ENCODE results near the gene SNX1. TPM values are rescaled to one million over a fixed set of nuclear protein-coding genes. Genes with fewer than 3 reads are reported as not detected.
A peak's percentile ranks its signal among the peaks of the same experiment; 100 is the strongest.

The SNX1 gene
- total RNA-seq, 2 donors from 2014 or later: 91.3 to 126 TPM

DNA sequence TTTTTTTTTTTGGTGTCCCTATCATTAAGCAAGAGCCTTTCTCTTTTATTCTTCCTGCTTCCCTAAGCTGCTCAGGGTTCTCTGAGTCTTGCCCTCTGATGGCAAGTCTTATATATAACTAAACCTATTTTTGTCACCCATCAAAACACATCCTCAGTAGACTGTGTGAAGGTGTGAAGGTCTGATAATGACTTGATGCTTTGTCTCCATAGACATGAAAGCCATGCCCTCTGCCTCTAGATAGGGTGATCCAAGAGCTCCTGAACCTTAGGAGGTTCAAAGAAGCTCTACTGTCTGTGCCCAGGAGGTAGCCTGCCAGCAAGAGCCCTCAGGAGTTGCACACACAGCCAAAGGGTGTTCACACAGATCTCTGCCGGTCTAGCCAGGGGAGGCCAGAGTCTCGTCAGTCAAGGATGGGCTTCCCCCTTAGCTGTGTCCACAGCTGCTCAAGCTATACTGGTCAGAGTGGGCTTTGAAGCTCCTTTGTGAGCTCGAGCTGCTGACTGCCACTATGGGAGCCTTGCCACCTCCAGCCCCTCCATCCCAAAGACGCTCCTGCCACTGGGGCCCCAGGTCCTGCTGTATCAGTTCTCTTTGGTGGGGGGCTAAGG is 42.7 kb downstream of the SNX1 start:
- no peak overlapping the region for H3K4me3 Mint-ChIP-seq
- H3K27me3 Mint-ChIP-seq: no peaks in the 10 kb centered on the region
- ATAC-seq (replicated peaks): no peak
- H3K9me3 Mint-ChIP-seq: no peaks in the 10 kb centered on the region
- no peaks in the 10 kb centered on the region for H3K4me1 Mint-ChIP-seq
- H3K27ac Mint-ChIP-seq: no peak overlapping the region
- peaks cover 86% of the 10 kb centered on the region for H3K36me3 Mint-ChIP-seq (ENCODE audit: low read depth)

DNA sequence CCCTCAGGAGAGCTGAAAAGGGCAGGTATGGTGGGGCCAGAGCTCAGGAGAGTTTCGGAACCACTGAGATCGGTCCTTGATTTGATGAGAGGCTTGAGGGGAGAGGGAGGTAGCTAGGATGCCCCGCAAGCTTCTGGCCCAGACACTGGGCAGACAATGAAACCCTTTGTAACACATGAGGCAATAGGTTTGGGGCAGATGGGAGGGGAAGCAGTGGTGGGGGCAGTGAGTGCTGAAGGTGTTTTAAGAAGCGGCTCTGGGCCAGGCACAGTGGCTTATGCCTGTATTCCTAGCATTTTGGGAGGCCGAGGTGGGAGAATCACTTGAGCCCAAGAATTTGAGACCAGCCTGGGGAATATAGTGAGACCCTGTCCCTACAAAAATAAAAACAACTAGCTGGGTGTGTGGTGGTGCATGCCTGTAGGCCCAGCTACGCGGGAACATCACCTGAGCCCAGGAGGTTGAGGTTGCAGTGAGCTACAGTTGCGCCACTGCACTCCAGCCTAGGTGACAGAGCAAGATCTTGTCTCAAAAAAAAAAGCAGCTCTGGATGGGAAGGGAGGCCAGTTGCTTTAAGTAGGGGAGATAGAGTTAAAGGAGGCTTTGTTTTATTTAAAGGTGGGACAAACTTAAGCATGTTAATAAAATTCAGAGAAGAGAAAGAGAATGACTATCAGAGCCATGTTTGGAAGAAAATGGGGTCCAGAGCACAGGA is 46.2 kb downstream of the SNX1 start:
- H3K9me3 Mint-ChIP-seq: no peaks in the 10 kb centered on the region
- H3K27ac Mint-ChIP-seq: no peak overlapping the region
- ATAC-seq (replicated peaks): no peak
- H3K4me3 Mint-ChIP-seq: no peak overlapping the region
- no peaks in the 10 kb centered on the region for H3K4me1 Mint-ChIP-seq
- no peaks in the 10 kb centered on the region for H3K27me3 Mint-ChIP-seq
- H3K36me3 Mint-ChIP-seq (ENCODE audit: low read depth): peaks cover 68% of the 10 kb centered on the region

GRCh38 chr15:64143276-64143675 is 47.5 kb downstream of the SNX1 start:
- Mint-ChIP-seq H3K4me3 (no peak overlapping the region), H3K9me3 (no peaks in the 10 kb centered on the region), H3K27me3 (no peaks in the 10 kb centered on the region), H3K27ac (no peak overlapping the region), H3K4me1 (no peaks in the 10 kb centered on the region), H3K36me3 (ENCODE audit: low read depth) (peaks cover 54% of the 10 kb centered on the region)
- ATAC-seq (replicated peaks): no peak

DNA sequence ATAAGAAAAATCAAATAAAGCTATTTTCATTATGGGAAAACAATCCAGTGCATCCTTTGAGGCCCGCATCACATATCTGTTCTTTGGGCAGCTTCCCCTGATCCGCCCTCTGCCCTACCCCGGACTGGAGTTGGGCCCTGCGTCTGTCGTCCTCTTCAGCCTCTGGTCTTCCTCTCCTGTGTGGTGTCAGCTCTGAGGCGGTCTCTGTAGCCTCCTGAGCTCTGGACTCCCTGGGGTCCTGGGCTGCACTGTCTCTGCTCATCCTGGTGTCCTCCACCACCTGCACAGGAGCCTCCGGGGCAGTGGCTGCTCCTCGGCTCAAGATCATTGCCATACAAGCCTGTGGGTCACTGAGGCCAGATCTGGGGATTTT is 48.4 kb downstream of the SNX1 start:
- H3K9me3 Mint-ChIP-seq: no peaks in the 10 kb centered on the region
- H3K4me3 Mint-ChIP-seq: no peak overlapping the region
- H3K36me3 Mint-ChIP-seq (ENCODE audit: low read depth): peaks cover 47% of the 10 kb centered on the region
- no peak overlapping the region for H3K27ac Mint-ChIP-seq
- ATAC-seq (replicated peaks): no peak
- H3K27me3 Mint-ChIP-seq: no peaks in the 10 kb centered on the region
- H3K4me1 Mint-ChIP-seq: no peaks in the 10 kb centered on the region

GRCh38 chr15:64144565-64145281 is 48.9 kb downstream of the SNX1 start:
- Mint-ChIP-seq H3K27me3 (no peaks in the 10 kb centered on the region), H3K4me1 (peaks cover 5% of the 10 kb centered on the region), H3K36me3 (ENCODE audit: low read depth) (peaks cover 47% of the 10 kb centered on the region), H3K9me3 (no peaks in the 10 kb centered on the region), H3K4me3 (no peak overlapping the region), H3K27ac (no peak overlapping the region)
- ATAC-seq (replicated peaks): no peak

GRCh38 chr15:64146041-64146440 is 50.3 kb downstream of the SNX1 start:
- Mint-ChIP-seq H3K4me3 (no peak overlapping the region), H3K4me1 (peaks cover 7% of the 10 kb centered on the region), H3K27me3 (peaks cover 3% of the 10 kb centered on the region), H3K27ac (no peak overlapping the region), H3K36me3 (ENCODE audit: low read depth) (peaks cover 37% of the 10 kb centered on the region), H3K9me3 (no peaks in the 10 kb centered on the region)
- ATAC-seq (replicated peaks): no peak

DNA sequence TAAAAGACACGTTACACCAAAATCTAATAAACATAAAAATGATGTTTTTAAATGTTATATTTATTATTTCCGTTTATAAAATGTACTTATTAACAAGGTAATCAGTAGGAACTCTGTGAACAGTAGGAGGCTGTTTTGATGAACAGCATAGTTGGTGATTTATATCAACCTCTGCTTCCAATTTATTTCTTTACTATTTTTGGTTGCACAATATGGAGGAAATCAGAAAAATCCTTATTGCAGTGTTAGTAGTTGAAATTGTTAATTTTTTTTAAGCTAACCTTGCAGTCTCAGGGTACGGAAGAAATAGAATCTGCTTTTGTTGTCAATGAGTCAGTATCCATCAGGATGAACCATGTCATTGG is 50.7 kb downstream of the SNX1 start:
- Mint-ChIP-seq H3K4me1 (peaks cover 7% of the 10 kb centered on the region), H3K9me3 (no peaks in the 10 kb centered on the region), H3K27me3 (peaks cover 4% of the 10 kb centered on the region), H3K36me3 (ENCODE audit: low read depth) (peaks cover 32% of the 10 kb centered on the region), H3K27ac (no peak overlapping the region), H3K4me3 (no peak overlapping the region)
- ATAC-seq (replicated peaks): no peak

DNA sequence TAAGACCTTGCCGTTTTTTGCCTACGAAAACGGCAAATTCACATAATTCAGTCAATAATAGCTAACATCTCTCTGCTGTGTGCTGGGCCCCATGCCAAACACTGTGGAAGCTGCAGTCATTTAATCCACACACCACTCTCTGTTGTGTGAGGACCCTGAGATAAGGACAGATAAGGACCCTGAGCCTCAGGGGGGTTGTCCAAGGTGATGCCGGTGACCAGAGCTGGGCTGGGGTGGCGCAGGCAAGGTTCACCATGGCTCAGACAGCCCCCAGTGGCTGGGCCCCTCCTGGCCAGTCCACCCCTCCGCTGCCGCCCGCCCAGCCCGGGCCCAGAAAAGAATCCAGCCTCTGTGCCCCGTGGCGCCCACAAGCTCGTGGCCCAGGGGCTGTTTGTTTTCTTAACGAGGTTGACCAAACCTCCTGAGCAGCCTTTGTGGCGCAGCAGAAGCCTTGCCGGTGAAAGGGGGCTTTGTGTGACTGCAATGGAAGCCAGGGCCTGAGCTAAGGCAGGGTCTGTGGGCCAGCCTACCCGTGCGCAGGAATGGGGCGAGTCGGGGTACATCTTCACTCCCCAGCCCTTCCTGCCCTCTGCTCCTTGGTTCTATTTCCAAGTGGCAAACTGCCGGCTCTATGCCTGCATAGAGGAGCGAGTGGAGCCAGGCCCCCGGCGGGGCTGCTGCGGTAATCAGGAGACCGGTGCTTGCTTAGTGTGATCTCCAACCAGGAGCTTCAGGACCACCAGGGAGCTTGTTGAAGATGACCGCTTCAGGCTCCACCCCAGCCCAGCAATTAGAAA is 51.3 kb downstream of the SNX1 start:
- Mint-ChIP-seq H3K4me3 (no peak overlapping the region), H3K27me3 (peaks cover 4% of the 10 kb centered on the region), H3K9me3 (no peaks in the 10 kb centered on the region), H3K36me3 (ENCODE audit: low read depth) (peaks cover 27% of the 10 kb centered on the region), H3K27ac (no peak overlapping the region), H3K4me1 (peaks cover 7% of the 10 kb centered on the region)
- no peak for ATAC-seq (replicated peaks)

- peaks cover 7% of the 10 kb centered on the region for H3K4me1 Mint-ChIP-seq
- H3K27me3 Mint-ChIP-seq: peaks cover 4% of the 10 kb centered on the region
- H3K9me3 Mint-ChIP-seq: no peaks in the 10 kb centered on the region
- no peak overlapping the region for H3K27ac Mint-ChIP-seq
- H3K4me3 Mint-ChIP-seq: no peak overlapping the region
- H3K36me3 Mint-ChIP-seq (ENCODE audit: low read depth): peaks cover 19% of the 10 kb centered on the region
- ATAC-seq (replicated peaks): no peak
These were observed 52.4 kb downstream of the SNX1 start for GRCh38 chr15:64148168-64148567.

GRCh38 chr15:64148581-64148980 is 52.8 kb downstream of the SNX1 start:
- no peaks in the 10 kb centered on the region for H3K9me3 Mint-ChIP-seq
- no peak overlapping the region for H3K27ac Mint-ChIP-seq
- H3K4me1 Mint-ChIP-seq: peaks cover 11% of the 10 kb centered on the region
- H3K4me3 Mint-ChIP-seq: no peak overlapping the region
- no peak for ATAC-seq (replicated peaks)
- peaks cover 7% of the 10 kb centered on the region for H3K27me3 Mint-ChIP-seq
- H3K36me3 Mint-ChIP-seq (ENCODE audit: low read depth): peaks cover 19% of the 10 kb centered on the region

GRCh38 chr15:64149424-64149823 is 53.6 kb downstream of the SNX1 start:
- Mint-ChIP-seq H3K27ac (peak overlapping the region; percentile 9), H3K27me3 (peaks cover 8% of the 10 kb centered on the region), H3K4me3 (peak overlapping the region; percentile 2), H3K36me3 (ENCODE audit: low read depth) (peaks cover 17% of the 10 kb centered on the region), H3K9me3 (no peaks in the 10 kb centered on the region), H3K4me1 (peaks cover 13% of the 10 kb centered on the region)
- ATAC-seq (replicated peaks): no peak

GRCh38 chr15:64149893-64150578 is 54.3 kb downstream of the SNX1 start:
- no peak for ATAC-seq (replicated peaks)
- peak overlapping the region; percentile 84 for H3K4me3 Mint-ChIP-seq
- H3K9me3 Mint-ChIP-seq: no peaks in the 10 kb centered on the region
- peaks cover 16% of the 10 kb centered on the region for H3K36me3 Mint-ChIP-seq (ENCODE audit: low read depth)
- H3K27me3 Mint-ChIP-seq: peaks cover 8% of the 10 kb centered on the region
- peak overlapping the region; percentile 9 for H3K27ac Mint-ChIP-seq
- peaks cover 13% of the 10 kb centered on the region for H3K4me1 Mint-ChIP-seq

DNA sequence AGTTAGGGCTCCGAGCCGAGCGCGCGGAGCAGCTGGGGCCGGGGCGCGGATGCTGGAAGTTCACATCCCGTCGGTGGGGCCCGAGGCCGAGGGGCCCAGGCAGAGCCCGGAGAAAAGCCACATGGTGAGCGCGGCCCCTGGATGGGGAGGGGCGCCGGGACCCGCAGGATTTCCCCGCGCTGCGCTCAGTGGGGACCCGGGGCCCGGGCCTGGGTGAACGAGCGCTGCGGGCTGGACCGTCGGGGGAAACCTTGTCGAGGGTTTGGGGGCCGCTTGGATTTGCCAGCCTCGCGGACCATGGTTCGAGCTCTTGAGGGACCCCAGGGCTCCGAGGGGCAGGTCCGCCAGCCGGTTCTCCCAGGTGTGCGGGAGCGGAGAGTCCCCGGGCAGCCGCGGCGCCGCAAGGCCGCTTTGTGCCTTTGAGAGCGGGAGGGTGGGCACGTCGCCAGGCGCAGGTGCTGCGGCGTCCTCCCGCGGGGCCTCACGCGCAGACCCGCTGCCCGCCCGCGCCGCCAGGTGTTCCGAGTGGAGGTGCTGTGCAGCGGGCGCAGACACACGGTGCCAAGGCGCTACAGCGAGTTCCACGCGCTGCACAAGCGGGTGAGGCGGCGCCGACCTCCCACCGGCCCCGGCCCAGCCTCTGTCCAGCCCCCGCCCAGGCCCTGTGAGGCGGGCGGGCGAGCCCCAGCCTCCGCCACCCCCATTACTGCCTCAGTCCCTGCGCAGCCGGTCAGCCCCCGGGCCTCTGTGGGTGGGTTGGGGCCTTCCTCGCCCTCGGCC is 56.1 kb downstream of the SNX1 start, which contains the start of gene SNX22:
Gene SNX22, plus strand, starts transcription at position 5 of the 780 bp plus-strand sequence. Its CDS starts 45 bp downstream, at position 50.
- Mint-ChIP-seq H3K4me3 (peak within 1 kb of the TSS; percentile 84), H3K27me3 (peaks cover 8% of the 10 kb centered on the region), H3K9me3 (no peaks in the 10 kb centered on the region), H3K4me1 (peaks cover 13% of the 10 kb centered on the region), H3K27ac (no peak within 1 kb of the TSS), H3K36me3 (ENCODE audit: low read depth) (peaks cover 34% of the 10 kb centered on the region)
- no peak for ATAC-seq (replicated peaks)

Measured in activated T-helper 17 cell treated with anti-CD3 and anti-CD28 coated beads, Interleukin-2, amount 50 U/mL, for 72 hours (primary cell).